HL-60 (cell line): ENCODE results near the gene GAB2.

Experiments used
- DNase-seq, 2 experiments: peaks; one replicate each; pipeline ENCODE4 v3.0.0-alpha.2; 2010 to 2020; ENCODE audit warnings: low read depth in 1 of 2, low spot score in 1 of 2
- H3K27ac ChIP-seq: fragments of 250-450 bp; sonication (Bioruptor Pico); replicated peaks from 2 replicates; pipeline ENCODE4 v1.5.1; 2020; ENCODE audit warnings: mild to moderate bottlenecking, moderate library complexity
- H3K27me3 ChIP-seq: fragments of 250-450 bp; sonication (Bioruptor Pico); 2 replicates; pipeline ENCODE4 v1.5.1; 2021; ENCODE audit warnings: mild to moderate bottlenecking, moderate library complexity; ENCODE audit not compliant: insufficient read depth, poor library complexity, severe bottlenecking
- H3K4me3 ChIP-seq: replicated peaks from 2 replicates; pipeline ENCODE4 v1.5.1; 2011; ENCODE audit warnings: mild to moderate bottlenecking, control low read depth, low read length; ENCODE audit not compliant: insufficient read depth
- GABPA ChIP-seq: IDR thresholded peaks from 2 replicates; pipeline ENCODE4 v1.6.1; 2012; ENCODE audit warnings: low read depth
- POLR2AphosphoS5 ChIP-seq: IDR thresholded peaks from 2 replicates; pipeline ENCODE4 v1.6.1; 2012; ENCODE audit warnings: low read depth
- SPI1 ChIP-seq: IDR thresholded peaks from 2 replicates; pipeline ENCODE4 v1.6.1; 2012; ENCODE audit warnings: low read depth, mild to moderate bottlenecking, borderline replicate concordance
- TF ChIP-seq, protein P1 (sequence below): IDR thresholded peaks from one replicate; pipeline ENCODE4 v1.5.1; 2011; ENCODE audit warnings: low read length, control low read depth, inconsistent platforms; ENCODE audit not compliant: insufficient read depth
- TF ChIP-seq, protein P2 (sequence below): IDR thresholded peaks from 2 replicates; pipeline ENCODE4 v1.6.1; 2012; ENCODE audit warnings: low read depth; ENCODE audit not compliant: insufficient replicate concordance

The GAB2 gene

DNA sequence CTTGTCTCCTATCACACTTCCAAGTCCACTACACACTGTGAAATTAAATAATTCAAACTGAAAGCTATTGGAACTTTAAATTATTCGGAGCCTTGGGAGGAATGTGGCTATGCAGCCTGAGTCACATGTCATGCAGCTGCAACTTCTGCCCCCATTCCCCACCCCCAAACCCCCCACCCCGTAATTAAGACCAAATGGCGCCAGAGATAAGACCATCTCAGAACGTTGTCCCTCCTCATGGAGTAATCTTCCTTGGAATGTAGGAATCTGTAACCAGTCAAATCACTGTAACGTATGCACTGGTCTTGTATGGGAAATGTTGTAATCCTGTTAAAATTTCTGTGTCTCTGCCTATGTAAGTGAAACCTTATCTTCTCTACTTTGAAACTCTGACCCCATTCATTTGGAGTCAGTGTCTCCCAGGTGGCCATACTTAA is 37.0 kb downstream of the GAB2 start:
- Histone ChIP-seq H3K27ac (no peak overlapping the region), H3K4me3 (no peak overlapping the region), H3K27me3 (no peaks in the 10 kb centered on the region)
- TF ChIP-seq POLR2AphosphoS5 (no peak), SPI1 (no peak), GABPA (no peak)
- TF ChIP-seq, protein P1, sequence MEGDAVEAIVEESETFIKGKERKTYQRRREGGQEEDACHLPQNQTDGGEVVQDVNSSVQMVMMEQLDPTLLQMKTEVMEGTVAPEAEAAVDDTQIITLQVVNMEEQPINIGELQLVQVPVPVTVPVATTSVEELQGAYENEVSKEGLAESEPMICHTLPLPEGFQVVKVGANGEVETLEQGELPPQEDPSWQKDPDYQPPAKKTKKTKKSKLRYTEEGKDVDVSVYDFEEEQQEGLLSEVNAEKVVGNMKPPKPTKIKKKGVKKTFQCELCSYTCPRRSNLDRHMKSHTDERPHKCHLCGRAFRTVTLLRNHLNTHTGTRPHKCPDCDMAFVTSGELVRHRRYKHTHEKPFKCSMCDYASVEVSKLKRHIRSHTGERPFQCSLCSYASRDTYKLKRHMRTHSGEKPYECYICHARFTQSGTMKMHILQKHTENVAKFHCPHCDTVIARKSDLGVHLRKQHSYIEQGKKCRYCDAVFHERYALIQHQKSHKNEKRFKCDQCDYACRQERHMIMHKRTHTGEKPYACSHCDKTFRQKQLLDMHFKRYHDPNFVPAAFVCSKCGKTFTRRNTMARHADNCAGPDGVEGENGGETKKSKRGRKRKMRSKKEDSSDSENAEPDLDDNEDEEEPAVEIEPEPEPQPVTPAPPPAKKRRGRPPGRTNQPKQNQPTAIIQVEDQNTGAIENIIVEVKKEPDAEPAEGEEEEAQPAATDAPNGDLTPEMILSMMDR, result no peak
- TF ChIP-seq, protein P2, sequence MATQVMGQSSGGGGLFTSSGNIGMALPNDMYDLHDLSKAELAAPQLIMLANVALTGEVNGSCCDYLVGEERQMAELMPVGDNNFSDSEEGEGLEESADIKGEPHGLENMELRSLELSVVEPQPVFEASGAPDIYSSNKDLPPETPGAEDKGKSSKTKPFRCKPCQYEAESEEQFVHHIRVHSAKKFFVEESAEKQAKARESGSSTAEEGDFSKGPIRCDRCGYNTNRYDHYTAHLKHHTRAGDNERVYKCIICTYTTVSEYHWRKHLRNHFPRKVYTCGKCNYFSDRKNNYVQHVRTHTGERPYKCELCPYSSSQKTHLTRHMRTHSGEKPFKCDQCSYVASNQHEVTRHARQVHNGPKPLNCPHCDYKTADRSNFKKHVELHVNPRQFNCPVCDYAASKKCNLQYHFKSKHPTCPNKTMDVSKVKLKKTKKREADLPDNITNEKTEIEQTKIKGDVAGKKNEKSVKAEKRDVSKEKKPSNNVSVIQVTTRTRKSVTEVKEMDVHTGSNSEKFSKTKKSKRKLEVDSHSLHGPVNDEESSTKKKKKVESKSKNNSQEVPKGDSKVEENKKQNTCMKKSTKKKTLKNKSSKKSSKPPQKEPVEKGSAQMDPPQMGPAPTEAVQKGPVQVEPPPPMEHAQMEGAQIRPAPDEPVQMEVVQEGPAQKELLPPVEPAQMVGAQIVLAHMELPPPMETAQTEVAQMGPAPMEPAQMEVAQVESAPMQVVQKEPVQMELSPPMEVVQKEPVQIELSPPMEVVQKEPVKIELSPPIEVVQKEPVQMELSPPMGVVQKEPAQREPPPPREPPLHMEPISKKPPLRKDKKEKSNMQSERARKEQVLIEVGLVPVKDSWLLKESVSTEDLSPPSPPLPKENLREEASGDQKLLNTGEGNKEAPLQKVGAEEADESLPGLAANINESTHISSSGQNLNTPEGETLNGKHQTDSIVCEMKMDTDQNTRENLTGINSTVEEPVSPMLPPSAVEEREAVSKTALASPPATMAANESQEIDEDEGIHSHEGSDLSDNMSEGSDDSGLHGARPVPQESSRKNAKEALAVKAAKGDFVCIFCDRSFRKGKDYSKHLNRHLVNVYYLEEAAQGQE, result no peak
- DNase-seq, result no peak

DNA sequence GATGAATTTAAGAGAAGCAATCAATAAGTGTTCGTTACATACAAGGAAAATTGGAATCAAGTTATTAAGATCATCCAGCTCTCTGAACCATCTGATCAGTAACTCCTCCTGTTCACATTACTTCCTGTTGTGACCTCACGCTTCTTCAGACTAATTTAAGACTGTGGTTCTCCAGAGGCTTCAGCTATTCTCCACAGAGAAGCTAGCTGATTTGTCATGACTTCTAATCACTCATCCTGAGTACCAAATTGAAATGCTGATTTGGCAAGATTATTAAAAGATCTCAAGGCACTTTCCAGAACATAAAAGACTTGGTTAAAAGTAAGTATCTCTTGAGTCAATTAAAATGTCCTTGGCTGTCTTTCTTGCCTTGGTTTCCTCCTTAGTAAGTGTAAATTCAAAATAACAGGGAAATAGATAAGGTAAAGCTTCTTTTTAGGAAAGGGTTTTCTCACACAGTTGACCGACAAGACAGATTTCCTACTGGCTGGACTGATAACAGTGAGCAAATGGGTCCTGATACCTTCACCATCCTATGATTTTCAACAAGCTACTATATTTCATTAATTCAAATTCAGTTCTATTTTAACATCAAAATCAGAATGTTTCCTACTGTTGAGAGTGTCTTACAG is 38.5 kb downstream of the GAB2 start:
- Histone ChIP-seq H3K27me3 (no peaks in the 10 kb centered on the region), H3K27ac (no peak overlapping the region), H3K4me3 (no peak overlapping the region)
- DNase-seq, result no peak
- no peak for TF ChIP-seq POLR2AphosphoS5
- TF ChIP-seq GABPA, result no peak
- no peak for TF ChIP-seq SPI1
- TF ChIP-seq, protein P1, result no peak
- TF ChIP-seq, protein P2, result no peak

DNA sequence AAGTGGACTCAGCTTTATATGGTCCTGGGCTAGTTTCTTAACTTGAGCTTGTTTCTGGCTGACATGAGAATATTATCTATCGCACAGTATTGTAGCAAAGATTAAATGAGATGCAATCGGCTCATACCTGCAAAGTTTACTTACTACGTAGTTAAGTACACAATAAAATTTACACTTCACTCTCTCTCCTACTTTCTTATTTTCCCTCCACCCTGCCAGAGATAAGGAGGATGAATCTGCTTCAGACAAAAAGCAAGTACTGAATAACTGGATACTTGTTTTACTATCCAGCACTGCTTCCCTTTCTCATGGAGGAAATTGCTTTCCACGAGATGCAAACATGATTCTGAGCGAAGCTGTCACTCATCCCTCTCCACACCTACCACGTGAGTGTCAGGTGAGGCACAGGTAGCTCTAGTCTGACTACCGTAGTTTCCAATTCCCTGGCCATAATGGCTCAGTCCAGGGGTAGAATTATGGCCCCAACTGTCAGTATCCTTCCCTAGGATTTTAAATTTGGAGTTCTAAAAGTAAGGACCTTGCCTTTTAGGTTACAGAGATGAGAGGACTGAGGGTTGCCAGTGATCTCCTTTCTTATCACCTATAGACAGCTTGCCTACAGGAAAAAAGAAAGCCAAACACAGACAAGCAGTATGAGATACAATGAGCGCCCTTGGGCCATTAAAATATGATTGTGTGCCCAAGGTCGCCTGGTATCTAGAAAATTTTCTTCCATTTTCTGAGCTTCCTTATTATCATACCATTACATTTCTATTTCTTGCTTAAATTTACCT is 39.8 kb downstream of the GAB2 start:
- TF ChIP-seq, protein P1, result no peak
- TF ChIP-seq, protein P2, result no peak
- no peak for TF ChIP-seq SPI1
- Histone ChIP-seq H3K4me3 (no peak overlapping the region), H3K27ac (no peak overlapping the region), H3K27me3 (no peaks in the 10 kb centered on the region)
- no peak for DNase-seq
